GM12801 (cell line): Measurements from ENCODE around the gene ZSWIM7.

Experiments
- CTCF ChIP-seq: IDR thresholded peaks from one replicate; pipeline ENCODE4 v1.5.1; 2011; ENCODE audit warnings: control low read depth; ENCODE audit not compliant: insufficient read length; ENCODE audit errors: extremely low read depth

ZSWIM7 gene

GRCh38 chr17:15996322-15996721 is 3.2 kb downstream of the ZSWIM7 start:
- TF ChIP-seq CTCF, result no peak

- TF ChIP-seq CTCF, result no peak
Measured at GRCh38 chr17:15981646-15982580, 17.6 kb downstream of the ZSWIM7 start.

GRCh38 chr17:15981208-15981607 is 18.3 kb downstream of the ZSWIM7 start:
- TF ChIP-seq CTCF, result no peak

- TF ChIP-seq CTCF, result no peak
Measured at GRCh38 chr17:15978606-15979005, 20.9 kb downstream of the ZSWIM7 start.

GRCh38 chr17:15977894-15978293 is 21.6 kb downstream of the ZSWIM7 start:
- TF ChIP-seq CTCF, result no peak

- no peak for TF ChIP-seq CTCF
Measured at GRCh38 chr17:15973834-15974233, 25.7 kb downstream of the ZSWIM7 start.

- TF ChIP-seq CTCF, result no peak
Measured at GRCh38 chr17:15973016-15973415, 26.5 kb downstream of the ZSWIM7 start.
